Measurements from ENCODE around the gene JAKMIP3. TPM values are rescaled to one million over a fixed set of nuclear protein-coding genes. Genes with fewer than 3 reads are reported as not detected.

The JAKMIP3 gene
- not detected for polyA plus RNA-seq (2012; ENCODE audit: insufficient read length, low read depth)

GRCh38 chr10:132065491-132066105, at the start of gene JAKMIP3:
TSS of gene JAKMIP3 (plus strand) at chr10:132065946. CDS start at chr10:132104809, 38,863 bp downstream.
- no peak for TF ChIP-seq REST (IDR thresholded peaks at IDR 0.05; ENCODE audit: insufficient read depth in 1 of 2, low read depth in 2 of 2, low read length in 2 of 2)
- no peak for TF ChIP-seq TAF1 (IDR thresholded peaks at IDR 0.05; ENCODE audit: borderline replicate concordance, insufficient read depth, low read length)
- TF ChIP-seq FOXP2 (optimal IDR thresholded peaks at IDR 0.05; ENCODE audit: borderline replicate concordance, extremely low read depth, extremely low read length, insufficient read depth): no peak
- TF ChIP-seq SIN3A (IDR thresholded peaks at IDR 0.05; ENCODE audit: borderline replicate concordance, insufficient read depth, low read length): no peak
- TF ChIP-seq POLR2AphosphoS5 (IDR thresholded peaks at IDR 0.05; ENCODE audit: low read depth, low read length): no peak

GRCh38 chr10:132016514-132016913, 49.2 kb upstream of the JAKMIP3 start:
- TF ChIP-seq POLR2AphosphoS5 (IDR thresholded peaks at IDR 0.05; ENCODE audit: low read depth, low read length): no peak
- TF ChIP-seq SIN3A (IDR thresholded peaks at IDR 0.05; ENCODE audit: borderline replicate concordance, insufficient read depth, low read length): no peak
- no peak for TF ChIP-seq FOXP2 (optimal IDR thresholded peaks at IDR 0.05; ENCODE audit: borderline replicate concordance, extremely low read depth, extremely low read length, insufficient read depth)
- no peak for TF ChIP-seq TAF1 (IDR thresholded peaks at IDR 0.05; ENCODE audit: borderline replicate concordance, insufficient read depth, low read length)
- no peak for TF ChIP-seq REST (IDR thresholded peaks at IDR 0.05; ENCODE audit: insufficient read depth in 1 of 2, low read depth in 2 of 2, low read length in 2 of 2)

- TF ChIP-seq TAF1 (IDR thresholded peaks at IDR 0.05; ENCODE audit: borderline replicate concordance, insufficient read depth, low read length) (no peak), REST (IDR thresholded peaks at IDR 0.05; ENCODE audit: insufficient read depth in 1 of 2, low read depth in 2 of 2, low read length in 2 of 2) (no peak), POLR2AphosphoS5 (IDR thresholded peaks at IDR 0.05; ENCODE audit: low read depth, low read length) (no peak), SIN3A (IDR thresholded peaks at IDR 0.05; ENCODE audit: borderline replicate concordance, insufficient read depth, low read length) (no peak)
Measured at GRCh38 chr10:132018446-132018845, 47.3 kb upstream of the JAKMIP3 start.

- no peak for TF ChIP-seq REST (IDR thresholded peaks at IDR 0.05; ENCODE audit: insufficient read depth in 1 of 2, low read depth in 2 of 2, low read length in 2 of 2)
- TF ChIP-seq FOXP2 (optimal IDR thresholded peaks at IDR 0.05; ENCODE audit: borderline replicate concordance, extremely low read depth, extremely low read length, insufficient read depth): no peak
- TF ChIP-seq SIN3A (IDR thresholded peaks at IDR 0.05; ENCODE audit: borderline replicate concordance, insufficient read depth, low read length): no peak
- TF ChIP-seq TAF1 (IDR thresholded peaks at IDR 0.05; ENCODE audit: borderline replicate concordance, insufficient read depth, low read length): no peak
- TF ChIP-seq POLR2AphosphoS5 (IDR thresholded peaks at IDR 0.05; ENCODE audit: low read depth, low read length): no peak
Measured at GRCh38 chr10:132019366-132019765, 46.4 kb upstream of the JAKMIP3 start.
